Caco-2 (cell line): Measurements from ENCODE around the gene ADARB1. TPM values are rescaled to one million over a fixed set of nuclear protein-coding genes. Genes with fewer than 3 reads are reported as not detected.

ENCODE experiments used
- BruUV-seq: library from RNA; stranded (reverse); fragments of 400-500 nt; replicated peaks from 2 replicates; lab custom pipeline; 2021; lab: Mats Ljungman, UMichigan
- CTCF ChIA-PET: fragments of 300-600 bp; sonication (Branson Sonifier 250); formaldehyde crosslinking; loops from one replicate; lab custom pipeline; 2022; ENCODE audit warnings: antibody characterized with exemption; lab: Charles Lee
- POLR2A ChIA-PET: fragments of 300-600 bp; sonication (Branson Sonifier 250); formaldehyde crosslinking; loops from one replicate; lab custom pipeline; 2022; ENCODE audit warnings: antibody characterized with exemption; lab: Charles Lee
- DNase-seq, 2 experiments: peaks; one replicate each; pipeline versions ENCODE4 v3.0.0 to v3.0.0-alpha.2; 2020 to 2022
- H3K27me3 ChIP-seq: replicated peaks from 2 replicates; pipeline ENCODE4 v1.6.0; 2011; ENCODE audit warnings: low read length; ENCODE audit not compliant: control insufficient read depth, insufficient read depth
- H3K36me3 ChIP-seq: 2 replicates; pipeline ENCODE4 v1.5.1; 2011; ENCODE audit warnings: low read length; ENCODE audit not compliant: control insufficient read depth, insufficient read depth
- H3K4me1 ChIP-seq: fragments of 250-450 bp; sonication (Bioruptor Pico); 2 replicates; pipeline ENCODE4 v1.5.1; 2020; ENCODE audit warnings: mild to moderate bottlenecking
- H3K4me3 ChIP-seq: 2 replicates; pipeline ENCODE4 v1.5.1; 2011; ENCODE audit warnings: low read depth, mild to moderate bottlenecking, control low read depth, low read length
- H3K9me3 ChIP-seq: fragments of 250-450 bp; sonication (Bioruptor Pico); 2 replicates; pipeline ENCODE4 v1.5.1; 2020; ENCODE audit warnings: mild to moderate bottlenecking, moderate library complexity
- H3K27ac Mint-ChIP-seq: one replicate; pipeline ENCODE4 v1.8.0; 2022; ENCODE audit warnings: mixed read lengths; ENCODE audit not compliant: unreplicated experiment
- H3K27me3 Mint-ChIP-seq: one replicate; pipeline ENCODE4 v1.8.0; 2022; ENCODE audit warnings: mixed read lengths; ENCODE audit not compliant: insufficient read depth, unreplicated experiment
- H3K36me3 Mint-ChIP-seq: one replicate; pipeline ENCODE4 v1.8.0; 2022; ENCODE audit warnings: mild to moderate bottlenecking, mixed read lengths; ENCODE audit not compliant: insufficient read depth, unreplicated experiment
- H3K4me1 Mint-ChIP-seq: one replicate; pipeline ENCODE4 v1.8.0; 2022; ENCODE audit warnings: low read depth, mixed read lengths; ENCODE audit not compliant: unreplicated experiment
- H3K4me3 Mint-ChIP-seq: one replicate; pipeline ENCODE4 v1.8.0; 2022; ENCODE audit warnings: mild to moderate bottlenecking, moderate library complexity, mixed read lengths; ENCODE audit not compliant: unreplicated experiment
- H3K9me3 Mint-ChIP-seq: one replicate; pipeline ENCODE4 v1.8.0; 2022; ENCODE audit warnings: mixed read lengths; ENCODE audit not compliant: unreplicated experiment
- intact Hi-C: fragments of 100-400 bp; cut with micrococcal nuclease; formaldehyde crosslinking; loops from one replicate; pipeline ENCODE4 v1.10.0; 2022; ENCODE audit not compliant: unreplicated experiment
- total RNA-seq: library from RNA; stranded (reverse); gene quantifications from 2 replicates; pipeline ENCODE4 v1.2.3, GENCODE V29; 2022
- TF ChIP-seq, protein P1 (sequence below), 2 experiments: fragments of 200-600 bp in 1 of 2; IDR thresholded peaks; 1 replicate in 1 of 2; 2 replicates in 1 of 2; pipeline versions ENCODE4 v1.5.1 to v1.8.0; 2011 to 2022; ENCODE audit warnings: antibody characterized with exemption in 1 of 2, control low read depth in 1 of 2, inconsistent platforms in 1 of 2, low read depth in 1 of 2, low read length in 1 of 2, mild to moderate bottlenecking in 1 of 2, moderate library complexity in 1 of 2; ENCODE audit not compliant: insufficient read depth in 1 of 2, severe bottlenecking in 1 of 2, unreplicated experiment in 1 of 2

The ADARB1 gene
- total RNA-seq, 1 experiment from 2014 or later, result 25.4 TPM

DNA sequence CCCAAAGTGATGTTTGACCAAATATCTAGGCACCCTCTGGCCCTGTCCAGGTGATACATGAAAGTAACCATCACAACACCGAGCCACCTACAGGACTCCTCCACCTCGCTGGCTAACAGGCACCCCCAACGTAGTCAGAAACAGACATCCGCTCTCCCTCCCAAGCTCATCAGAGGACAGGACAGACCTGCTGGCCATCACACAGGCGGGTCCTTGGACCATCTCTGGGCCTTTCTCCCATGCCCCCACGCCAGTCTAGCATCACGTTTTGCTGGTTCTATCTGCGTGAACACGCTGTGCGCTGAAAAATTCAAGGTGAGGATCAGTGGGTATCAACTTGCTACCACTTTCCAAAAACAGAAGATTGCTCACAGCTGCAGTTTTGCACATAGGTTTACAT is 21.4 kb upstream of the ADARB1 start:
- H3K27ac Mint-ChIP-seq, result no peak overlapping the region

GRCh38 chr21:45053561-45054226 is 20.7 kb upstream of the ADARB1 start:
- no peak for DNase-seq
- intact Hi-C loops, result no loop called here
- ChIA-PET POLR2A (no interaction called here), CTCF (interaction anchor here (0.6 kb wide), 1 partner anchor 40 kb away, joined by 4 read pairs; no protein-coding TSS in a partner anchor)
- Histone ChIP-seq H3K4me1 (peaks cover 6% of the 10 kb centered on the region; the same call in 1 of the 2 replicates), H3K9me3 (no peaks in the 10 kb centered on the region), H3K27me3 (no peaks in the 10 kb centered on the region), H3K36me3 (no peaks in the 10 kb centered on the region), H3K4me3 (no peak overlapping the region)
- H3K4me3 Mint-ChIP-seq, result no peak overlapping the region
- no peaks in the 10 kb centered on the region for H3K27me3 Mint-ChIP-seq
- no peaks in the 10 kb centered on the region for H3K9me3 Mint-ChIP-seq
- no peak overlapping the region for H3K27ac Mint-ChIP-seq
- no peaks in the 10 kb centered on the region for H3K36me3 Mint-ChIP-seq
- TF ChIP-seq, protein P1, sequence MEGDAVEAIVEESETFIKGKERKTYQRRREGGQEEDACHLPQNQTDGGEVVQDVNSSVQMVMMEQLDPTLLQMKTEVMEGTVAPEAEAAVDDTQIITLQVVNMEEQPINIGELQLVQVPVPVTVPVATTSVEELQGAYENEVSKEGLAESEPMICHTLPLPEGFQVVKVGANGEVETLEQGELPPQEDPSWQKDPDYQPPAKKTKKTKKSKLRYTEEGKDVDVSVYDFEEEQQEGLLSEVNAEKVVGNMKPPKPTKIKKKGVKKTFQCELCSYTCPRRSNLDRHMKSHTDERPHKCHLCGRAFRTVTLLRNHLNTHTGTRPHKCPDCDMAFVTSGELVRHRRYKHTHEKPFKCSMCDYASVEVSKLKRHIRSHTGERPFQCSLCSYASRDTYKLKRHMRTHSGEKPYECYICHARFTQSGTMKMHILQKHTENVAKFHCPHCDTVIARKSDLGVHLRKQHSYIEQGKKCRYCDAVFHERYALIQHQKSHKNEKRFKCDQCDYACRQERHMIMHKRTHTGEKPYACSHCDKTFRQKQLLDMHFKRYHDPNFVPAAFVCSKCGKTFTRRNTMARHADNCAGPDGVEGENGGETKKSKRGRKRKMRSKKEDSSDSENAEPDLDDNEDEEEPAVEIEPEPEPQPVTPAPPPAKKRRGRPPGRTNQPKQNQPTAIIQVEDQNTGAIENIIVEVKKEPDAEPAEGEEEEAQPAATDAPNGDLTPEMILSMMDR (IDR thresholded peaks at IDR 0.05; ENCODE audit: insufficient read depth in 1 of 2, low read depth in 1 of 2, low read length in 1 of 2, severe bottlenecking in 1 of 2, unreplicated experiment in 1 of 2), result no peak
- no peaks in the 10 kb centered on the region for H3K4me1 Mint-ChIP-seq
- no TSS peak for BruUV-seq

More for the DNA sequence above, 21.4 kb upstream of the ADARB1 start:
- CTCF ChIA-PET, result no interaction called here
- H3K4me3 Mint-ChIP-seq, result no peak overlapping the region
- H3K36me3 ChIP-seq, result no peaks in the 10 kb centered on the region
- no peaks in the 10 kb centered on the region for H3K27me3 ChIP-seq
- POLR2A ChIA-PET, result no interaction called here
- peaks cover 6% of the 10 kb centered on the region; the same call in 1 of the 2 replicates for H3K4me1 ChIP-seq
- TF ChIP-seq, protein P1 (IDR thresholded peaks at IDR 0.05; ENCODE audit: insufficient read depth in 1 of 2, low read depth in 1 of 2, low read length in 1 of 2, severe bottlenecking in 1 of 2, unreplicated experiment in 1 of 2), result no peak
- H3K9me3 ChIP-seq, result peaks cover 2% of the 10 kb centered on the region; the same call in 1 of the 2 replicates
- H3K4me3 ChIP-seq, result no peak overlapping the region
- BruUV-seq, result no TSS peak
- peaks cover under 1% of the 10 kb centered on the region for H3K9me3 Mint-ChIP-seq
- intact Hi-C loops, result no loop called here
- no peak for DNase-seq
- H3K4me1 Mint-ChIP-seq, result no peaks in the 10 kb centered on the region
- no peaks in the 10 kb centered on the region for H3K27me3 Mint-ChIP-seq
- H3K36me3 Mint-ChIP-seq, result no peaks in the 10 kb centered on the region

- Mint-ChIP-seq H3K27me3 (no peaks in the 10 kb centered on the region), H3K9me3 (no peaks in the 10 kb centered on the region), H3K4me1 (no peaks in the 10 kb centered on the region), H3K27ac (no peak overlapping the region), H3K36me3 (no peaks in the 10 kb centered on the region), H3K4me3 (no peak overlapping the region)
- no peak overlapping the region for H3K4me3 ChIP-seq
- peaks cover 6% of the 10 kb centered on the region; the same call in 1 of the 2 replicates for H3K4me1 ChIP-seq
- ChIA-PET CTCF (interaction anchor here (0.6 kb wide), 1 partner anchor 40 kb away, joined by 4 read pairs; no protein-coding TSS in a partner anchor), POLR2A (no interaction called here)
- no peaks in the 10 kb centered on the region for H3K9me3 ChIP-seq
- TF ChIP-seq, protein P1 (IDR thresholded peaks at IDR 0.05; ENCODE audit: insufficient read depth in 1 of 2, low read depth in 1 of 2, low read length in 1 of 2, severe bottlenecking in 1 of 2, unreplicated experiment in 1 of 2), result no peak
- no peaks in the 10 kb centered on the region for H3K36me3 ChIP-seq
- intact Hi-C loops, result no loop called here
- H3K27me3 ChIP-seq, result no peaks in the 10 kb centered on the region
- BruUV-seq, result no TSS peak
- no peak for DNase-seq
These were observed 20.0 kb upstream of the ADARB1 start for GRCh38 chr21:45054227-45054926.
